IMR-90 (cell line): ENCODE data around the gene TRABD. TPM values are rescaled to one million over a fixed set of nuclear protein-coding genes. Genes with fewer than 3 reads are reported as not detected.

Source experiments
- ATAC-seq: fragments of 200-7000 bp; cut with Tn5 transposase; 2 replicates; pipeline ENCODE4 v1.9.1; 2020; ENCODE audit warnings: low read depth, mild to moderate bottlenecking, moderate library complexity
- BruUV-seq: library from RNA; stranded (reverse); fragments of 400-500 nt; replicated peaks from 2 replicates; lab custom pipeline; 2021; lab: Mats Ljungman, UMichigan
- CTCF ChIA-PET: fragments of 300-600 bp; formaldehyde crosslinking; extraction: SDS; loops from one replicate; lab custom pipeline; 2021; ENCODE audit warnings: antibody characterized with exemption; lab: Yijun Ruan, JAX
- POLR2A ChIA-PET: fragments of 300-600 bp; sonication (Branson Sonifier 250); formaldehyde crosslinking; loops from one replicate; lab custom pipeline; 2022; ENCODE audit warnings: antibody characterized with exemption; ENCODE audit not compliant: unreplicated experiment; lab: Charles Lee
- DNase-seq: peaks from one replicate; pipeline ENCODE4 v3.0.0; 2013
- H2AFZ ChIP-seq: replicated peaks from 2 replicates; pipeline ENCODE3; 2013; ENCODE audit warnings: low read length, mild to moderate bottlenecking; ENCODE audit not compliant: poor library complexity
- H2AK5ac ChIP-seq: 2 replicates; pipeline ENCODE4 v1.6.1; 2013; ENCODE audit warnings: low read depth, low read length, inconsistent platforms
- H2AK9ac ChIP-seq: replicated peaks from 2 replicates; pipeline ENCODE3; 2013; ENCODE audit warnings: mild to moderate bottlenecking, low read depth, low read length, moderate library complexity; ENCODE audit not compliant: poor library complexity
- H2BK120ac ChIP-seq: 2 replicates; pipeline ENCODE4 v1.6.1; 2013; ENCODE audit warnings: low read depth, low read length, inconsistent platforms
- H2BK15ac ChIP-seq: 3 replicates; pipeline ENCODE4 v1.6.1; 2013; ENCODE audit warnings: low read depth, low read length, inconsistent platforms
- H2BK20ac ChIP-seq: 2 replicates; pipeline ENCODE4 v1.6.1; 2013; ENCODE audit warnings: low read depth, mild to moderate bottlenecking, inconsistent platforms, low read length, moderate library complexity
- H2BK5ac ChIP-seq: 2 replicates; pipeline ENCODE4 v1.6.1; 2013; ENCODE audit warnings: mild to moderate bottlenecking, low read depth, low read length, inconsistent platforms; ENCODE audit not compliant: poor library complexity, severe bottlenecking
- H3K14ac ChIP-seq: replicated peaks from 2 replicates; pipeline ENCODE4 v1.6.1; 2013; ENCODE audit warnings: low read depth, low read length, inconsistent platforms
- H3K18ac ChIP-seq: 2 replicates; pipeline ENCODE4 v1.6.1; 2013; ENCODE audit warnings: low read depth, low read length, control low read depth
- H3K23ac ChIP-seq: 2 replicates; pipeline ENCODE4 v1.6.1; 2013; ENCODE audit warnings: low read depth, low read length, inconsistent platforms
- H3K27ac ChIP-seq: 2 replicates; pipeline ENCODE4 v1.5.1; 2013; ENCODE audit warnings: mild to moderate bottlenecking, control low read depth, low read length; ENCODE audit not compliant: insufficient read depth
- H3K27me3 ChIP-seq: 2 replicates; pipeline ENCODE4 v1.6.1; 2013; ENCODE audit warnings: low read length; ENCODE audit not compliant: control insufficient read depth, insufficient read depth
- H3K36me3 ChIP-seq: 2 replicates; pipeline ENCODE4 v1.6.1; 2013; ENCODE audit warnings: low read length, mixed read lengths; ENCODE audit not compliant: control insufficient read depth, insufficient read depth
- H3K4ac ChIP-seq: 2 replicates; pipeline ENCODE4 v1.6.1; 2013; ENCODE audit warnings: low read depth, low read length, inconsistent platforms
- H3K4me1 ChIP-seq: 2 replicates; pipeline ENCODE4 v1.6.1; 2013; ENCODE audit warnings: low read length, mixed read lengths; ENCODE audit not compliant: control insufficient read depth, insufficient read depth
- H3K4me2 ChIP-seq: 2 replicates; pipeline ENCODE4 v1.6.1; 2013; ENCODE audit warnings: low read depth, mild to moderate bottlenecking, control low read depth, low read length, moderate library complexity
- H3K4me3 ChIP-seq: 2 replicates; pipeline ENCODE4 v1.5.1; 2013; ENCODE audit warnings: low read depth, mild to moderate bottlenecking, control low read depth, low read length, moderate library complexity; ENCODE audit not compliant: insufficient read depth
- H3K56ac ChIP-seq: 2 replicates; pipeline ENCODE4 v1.6.1; 2013; ENCODE audit warnings: low read length, inconsistent platforms; ENCODE audit not compliant: insufficient read depth; ENCODE audit errors: extremely low read depth
- H3K79me1 ChIP-seq, 2 experiments: 2 replicates each; pipeline ENCODE4 v1.6.1; 2013; ENCODE audit warnings: low read length in 2 of 2, inconsistent platforms in 1 of 2, low read depth in 1 of 2
- H3K9ac ChIP-seq: 2 replicates; pipeline ENCODE4 v1.6.1; 2013; ENCODE audit warnings: low read depth, low read length, control low read depth
- H3K9me1 ChIP-seq: 2 replicates; pipeline ENCODE4 v1.6.1; 2013; ENCODE audit warnings: low read length, inconsistent platforms; ENCODE audit not compliant: insufficient read depth
- H3K9me3 ChIP-seq: 2 replicates; pipeline ENCODE4 v1.6.1; 2013; ENCODE audit warnings: low read length; ENCODE audit not compliant: control insufficient read depth, insufficient read depth
- H4K20me1 ChIP-seq: 2 replicates; pipeline ENCODE4 v1.6.1; 2013; ENCODE audit warnings: low read length, inconsistent platforms; ENCODE audit not compliant: insufficient read depth
- H4K5ac ChIP-seq: 2 replicates; pipeline ENCODE4 v1.6.1; 2013; ENCODE audit warnings: mild to moderate bottlenecking, low read depth, low read length, control low read depth
- H4K8ac ChIP-seq, 2 experiments: 2 replicates each; pipeline ENCODE4 v1.6.1; 2013; ENCODE audit warnings: low read depth in 2 of 2, low read length in 2 of 2, control low read depth in 1 of 2, inconsistent platforms in 1 of 2
- H4K91ac ChIP-seq: 2 replicates; pipeline ENCODE4 v1.6.1; 2013; ENCODE audit warnings: low read depth, low read length, inconsistent platforms; ENCODE audit not compliant: insufficient read depth
- MAZ ChIP-seq: IDR thresholded peaks from 2 replicates; pipeline ENCODE4 v1.6.1; 2012; ENCODE audit warnings: low read depth, mild to moderate bottlenecking, low read length, improper control_type of control experiment, moderate library complexity, borderline replicate concordance
- POLR2A ChIP-seq: IDR thresholded peaks from 2 replicates; pipeline ENCODE4 v1.6.1; 2012; ENCODE audit warnings: mild to moderate bottlenecking, low read depth, low read length
- RAD21 ChIP-seq: IDR thresholded peaks from 2 replicates; pipeline ENCODE4 v1.6.1; 2012; ENCODE audit warnings: low read length, improper control_type of control experiment
- RCOR1 ChIP-seq: IDR thresholded peaks from 2 replicates; pipeline ENCODE4 v1.6.1; 2012; ENCODE audit warnings: mild to moderate bottlenecking, low read length, improper control_type of control experiment; ENCODE audit not compliant: insufficient replicate concordance
- WGBS, 2 experiments: methylation state at CpG; one replicate each; pipeline versions ENCODE4 v1.1.5 to v1.1.7; 2013; ENCODE audit warnings: missing lambda C conversion rate in 2 of 2; ENCODE audit not compliant: insufficient read length in 1 of 2; ENCODE audit errors: extremely low coverage in 2 of 2; 5-methylcytosine and 5-hydroxymethylcytosine counted together
- dilution Hi-C: fragments of 300-500 bp; cut with HindIII; formaldehyde crosslinking; loops from one replicate; pipeline ENCODE4 v1.14.3; 2018; ENCODE audit warnings: low sequenced_read_pairs; ENCODE audit not compliant: unreplicated experiment
- in situ Hi-C: fragments of 300-500 bp; cut with MboI; formaldehyde crosslinking; loops from 3 replicates; pipeline ENCODE4 v1.14.3; 2019; ENCODE audit warnings: low sequenced_read_pairs, inconsistent platforms, mixed read lengths
- intact Hi-C: fragments of 100-400 bp; cut with micrococcal nuclease; formaldehyde crosslinking; loops from 2 replicates; pipeline ENCODE4 v1.10.0; 2022
- polyA plus RNA-seq, 3 experiments: library from polyadenylated mRNA; depleted of rRNA; stranded (reverse); fragments of >200 nt; gene quantifications; 2 replicates each; pipeline ENCODE4 v1.2.3, GENCODE V29; 2012; ENCODE audit warnings: low replicate concordance in 1 of 3
- total RNA-seq: library from RNA; depleted of rRNA; stranded (reverse); fragments of >200 nt; gene quantifications from 2 replicates; pipeline ENCODE4 v1.2.3, GENCODE V29; 2012

TRABD gene
- total and polyA plus RNA-seq, 2 of the 4 experiments (the other 2 are of a cell fraction): 13.4 to 42.7 TPM

GRCh38 chr22:50165436-50166123 lies 20.1 kb upstream of the TRABD start:
- H3K23ac ChIP-seq: no peak overlapping the region
- no peaks in the 10 kb centered on the region for H3K4me1 ChIP-seq
- H4K20me1 ChIP-seq: no peaks in the 10 kb centered on the region
- CTCF ChIA-PET: no interaction called here
- H2BK5ac ChIP-seq: no peak overlapping the region
- in situ Hi-C loops (no loop called here), intact Hi-C loops (no loop called here), dilution Hi-C loops (no loop called here)
- no peak overlapping the region for H3K18ac ChIP-seq
- POLR2A ChIA-PET: no interaction called here
- no peak for ATAC-seq
- BruUV-seq: no TSS peak
- no peaks in the 10 kb centered on the region for H3K9me3 ChIP-seq
- no peak overlapping the region for H3K4ac ChIP-seq
- peaks cover 7% of the 10 kb centered on the region for H3K36me3 ChIP-seq
- H3K79me1 ChIP-seq: no peaks in the 10 kb centered on the region
- no peak overlapping the region for H2BK120ac ChIP-seq
- no peak overlapping the region for H4K91ac ChIP-seq
- no peak overlapping the region for H3K14ac ChIP-seq
- no peak overlapping the region for H2AK5ac ChIP-seq
- TF ChIP-seq RAD21 (no peak), MAZ (no peak), POLR2A (no peak), RCOR1 (no peak)
- no peak overlapping the region for H3K4me2 ChIP-seq
- H4K5ac ChIP-seq: no peak overlapping the region
- no peak overlapping the region for H3K56ac ChIP-seq
- H3K9me1 ChIP-seq: no peaks in the 10 kb centered on the region
- no peak overlapping the region for H4K8ac ChIP-seq
- H3K27me3 ChIP-seq: peaks cover 14% of the 10 kb centered on the region
- 93% methylated on average over 25 of the region's 28 CpGs; no CpG with 5 or more reads in 1 of the 2 experiments for WGBS, 2 experiments
- no peak overlapping the region for H3K4me3 ChIP-seq
- no peak overlapping the region for H3K27ac ChIP-seq
- H2AFZ ChIP-seq: no peak overlapping the region
- H2BK15ac ChIP-seq: no peak overlapping the region
- H2BK20ac ChIP-seq: no peak overlapping the region
- H3K9ac ChIP-seq: no peak overlapping the region
- DNase-seq: no peak
- peak overlapping the region; percentile 16 for H2AK9ac ChIP-seq
